HL-60/S4 (cell line): ENCODE data around the gene CD6.

Source experiments
- in situ Hi-C: fragments of 300-500 bp; cut with MboI; formaldehyde crosslinking; loops from 2 replicates; pipeline ENCODE4 v1.14.3; 2022; ENCODE audit warnings: low sequenced_read_pairs

Gene CD6

GRCh38 chr11:61069427-61069826, 97.9 kb downstream of the CD6 start:
- in situ Hi-C loops, result no loop called here
